Measurements from ENCODE around the gene TMPRSS9. TPM values are rescaled to one million over a fixed set of nuclear protein-coding genes. Genes with fewer than 3 reads are reported as not detected.

The TMPRSS9 gene
- total RNA-seq, 1 donor from 2014 or later, result 0.41 TPM

GRCh38 chr19:2441096-2441752 is 81.2 kb downstream of the TMPRSS9 start:
- no peak overlapping the region for H3K27ac Mint-ChIP-seq
- no peaks in the 10 kb centered on the region for H3K9me3 Mint-ChIP-seq
- no peaks in the 10 kb centered on the region for H3K27me3 Mint-ChIP-seq
- H3K36me3 Mint-ChIP-seq, result peaks cover 7% of the 10 kb centered on the region
- no peak overlapping the region for H3K4me3 Mint-ChIP-seq
- DNase-seq (ENCODE audit: extremely low spot score, unreplicated experiment), result no peak
- no peaks in the 10 kb centered on the region for H3K4me1 Mint-ChIP-seq (ENCODE audit: unreplicated experiment)
- no peak for TF ChIP-seq CTCF (conservative IDR thresholded peaks at IDR 0.05)

- no peak for DNase-seq (ENCODE audit: extremely low spot score, unreplicated experiment)
- no peaks in the 10 kb centered on the region for H3K27me3 Mint-ChIP-seq
- no peak for TF ChIP-seq CTCF (conservative IDR thresholded peaks at IDR 0.05)
- H3K9me3 Mint-ChIP-seq, result no peaks in the 10 kb centered on the region
- H3K27ac Mint-ChIP-seq, result no peak overlapping the region
- peaks cover 7% of the 10 kb centered on the region for H3K36me3 Mint-ChIP-seq
- H3K4me1 Mint-ChIP-seq (ENCODE audit: unreplicated experiment), result peaks cover 4% of the 10 kb centered on the region
- no peak overlapping the region for H3K4me3 Mint-ChIP-seq
These were observed 83.2 kb downstream of the TMPRSS9 start for GRCh38 chr19:2443116-2443784.

GRCh38 chr19:2443785-2444182 is 83.7 kb downstream of the TMPRSS9 start:
- peaks cover 7% of the 10 kb centered on the region for H3K36me3 Mint-ChIP-seq
- H3K27ac Mint-ChIP-seq, result no peak overlapping the region
- TF ChIP-seq CTCF (conservative IDR thresholded peaks at IDR 0.05), result no peak
- no peaks in the 10 kb centered on the region for H3K27me3 Mint-ChIP-seq
- H3K4me3 Mint-ChIP-seq, result no peak overlapping the region
- DNase-seq (ENCODE audit: extremely low spot score, unreplicated experiment), result no peak
- no peaks in the 10 kb centered on the region for H3K9me3 Mint-ChIP-seq
- peaks cover 4% of the 10 kb centered on the region for H3K4me1 Mint-ChIP-seq (ENCODE audit: unreplicated experiment)

- Mint-ChIP-seq H3K36me3 (peaks cover 7% of the 10 kb centered on the region), H3K27ac (no peak overlapping the region), H3K4me3 (no peak overlapping the region), H3K27me3 (no peaks in the 10 kb centered on the region), H3K9me3 (no peaks in the 10 kb centered on the region), H3K4me1 (ENCODE audit: unreplicated experiment) (peaks cover 4% of the 10 kb centered on the region)
- TF ChIP-seq CTCF (conservative IDR thresholded peaks at IDR 0.05), result no peak
- DNase-seq (ENCODE audit: extremely low spot score, unreplicated experiment), result peak; percentile 69
These were observed 84.4 kb downstream of the TMPRSS9 start for GRCh38 chr19:2444251-2445002.

GRCh38 chr19:2446381-2446780 is 86.3 kb downstream of the TMPRSS9 start:
- no peak overlapping the region for H3K27ac Mint-ChIP-seq
- H3K4me3 Mint-ChIP-seq, result no peak overlapping the region
- TF ChIP-seq CTCF (conservative IDR thresholded peaks at IDR 0.05), result no peak
- H3K27me3 Mint-ChIP-seq, result no peaks in the 10 kb centered on the region
- DNase-seq (ENCODE audit: extremely low spot score, unreplicated experiment), result no peak
- H3K9me3 Mint-ChIP-seq, result no peaks in the 10 kb centered on the region
- peaks cover 3% of the 10 kb centered on the region for H3K36me3 Mint-ChIP-seq
- peaks cover 4% of the 10 kb centered on the region for H3K4me1 Mint-ChIP-seq (ENCODE audit: unreplicated experiment)
